ENCODE data around the gene SLC10A7.

SLC10A7 gene

DNA sequence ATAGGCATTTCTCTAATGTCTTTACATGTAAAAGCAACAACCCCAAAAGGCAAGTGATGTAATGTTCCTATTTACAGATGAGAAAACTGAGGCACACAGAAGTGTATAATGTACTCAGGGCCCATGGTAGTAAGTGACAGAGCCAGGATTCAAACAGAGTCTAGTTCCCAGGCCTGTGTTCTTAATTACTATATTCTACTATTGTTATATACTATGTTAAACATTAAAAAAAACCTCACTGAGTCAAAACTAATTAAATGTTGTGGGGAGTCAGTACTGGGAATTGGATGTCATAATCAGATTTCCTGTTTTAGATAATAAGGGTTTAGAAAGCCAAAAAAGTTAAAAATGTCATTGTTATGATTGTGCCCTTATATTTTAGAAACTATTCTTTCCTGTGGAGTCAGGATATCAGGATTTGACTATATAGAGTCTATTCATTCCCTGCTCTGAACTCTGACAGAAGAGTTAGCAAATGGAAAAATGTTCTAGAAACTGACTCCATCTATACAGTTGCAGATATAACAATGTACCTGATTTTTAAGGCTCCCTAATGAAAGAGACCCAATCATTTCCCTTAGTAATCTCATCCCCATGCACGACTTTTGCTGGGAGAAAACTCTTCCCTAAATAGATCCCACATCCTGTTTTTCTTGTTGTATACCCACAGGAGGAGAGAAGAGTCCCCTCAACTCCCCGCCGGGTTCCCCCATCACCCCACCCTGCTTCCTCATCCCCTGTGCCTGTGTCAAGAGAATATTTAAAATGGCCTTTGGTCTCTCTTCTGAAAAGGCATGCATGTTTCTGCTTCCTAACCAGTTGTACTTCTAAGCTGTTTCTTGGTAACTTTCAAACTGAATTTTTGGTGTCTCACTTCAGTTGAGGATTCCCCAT, 237.7 kb downstream of the SLC10A7 start:
- DNase-seq (ENCODE audit: low spot score) (no peak), ATAC-seq (ENCODE audit: low read depth) (no peak)
- no peak overlapping the region for H3K27ac ChIP-seq (ENCODE audit: poor library complexity, severe bottlenecking)
- no peaks in the 10 kb centered on the region for H3K9me3 ChIP-seq (ENCODE audit: severe bottlenecking)
- no peak overlapping the region for H3K4me3 ChIP-seq (ENCODE audit: severe bottlenecking)
- H3K36me3 ChIP-seq (ENCODE audit: low read depth), result no peaks in the 10 kb centered on the region
- TF ChIP-seq, protein P1, sequence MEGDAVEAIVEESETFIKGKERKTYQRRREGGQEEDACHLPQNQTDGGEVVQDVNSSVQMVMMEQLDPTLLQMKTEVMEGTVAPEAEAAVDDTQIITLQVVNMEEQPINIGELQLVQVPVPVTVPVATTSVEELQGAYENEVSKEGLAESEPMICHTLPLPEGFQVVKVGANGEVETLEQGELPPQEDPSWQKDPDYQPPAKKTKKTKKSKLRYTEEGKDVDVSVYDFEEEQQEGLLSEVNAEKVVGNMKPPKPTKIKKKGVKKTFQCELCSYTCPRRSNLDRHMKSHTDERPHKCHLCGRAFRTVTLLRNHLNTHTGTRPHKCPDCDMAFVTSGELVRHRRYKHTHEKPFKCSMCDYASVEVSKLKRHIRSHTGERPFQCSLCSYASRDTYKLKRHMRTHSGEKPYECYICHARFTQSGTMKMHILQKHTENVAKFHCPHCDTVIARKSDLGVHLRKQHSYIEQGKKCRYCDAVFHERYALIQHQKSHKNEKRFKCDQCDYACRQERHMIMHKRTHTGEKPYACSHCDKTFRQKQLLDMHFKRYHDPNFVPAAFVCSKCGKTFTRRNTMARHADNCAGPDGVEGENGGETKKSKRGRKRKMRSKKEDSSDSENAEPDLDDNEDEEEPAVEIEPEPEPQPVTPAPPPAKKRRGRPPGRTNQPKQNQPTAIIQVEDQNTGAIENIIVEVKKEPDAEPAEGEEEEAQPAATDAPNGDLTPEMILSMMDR (IDR thresholded peaks at IDR 0.05; ENCODE audit: poor library complexity, severe bottlenecking), result no peak
- no peaks in the 10 kb centered on the region for H3K4me1 ChIP-seq (ENCODE audit: insufficient read depth, poor library complexity, severe bottlenecking)
- no peaks in the 10 kb centered on the region for H3K27me3 ChIP-seq (ENCODE audit: insufficient read depth, poor library complexity, severe bottlenecking)

DNA sequence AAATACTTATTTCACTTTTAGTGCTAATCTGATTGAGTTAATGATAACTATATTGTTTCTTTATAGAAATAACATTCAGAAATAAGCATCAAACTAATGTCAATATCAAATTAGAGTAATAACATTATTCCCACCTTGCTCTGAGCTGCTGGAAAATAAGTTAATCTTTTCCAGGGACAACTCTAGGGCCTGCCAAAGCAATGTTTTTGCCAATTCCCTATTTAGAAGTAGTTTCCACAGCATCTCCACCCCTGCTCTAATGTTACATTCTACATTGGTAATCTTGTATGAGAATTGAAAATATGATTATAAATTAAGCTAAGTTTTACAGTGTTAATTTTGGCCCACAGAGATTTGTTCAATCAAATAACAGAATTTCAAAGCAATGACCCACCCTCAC, 239.1 kb downstream of the SLC10A7 start:
- TF ChIP-seq, protein P1 (IDR thresholded peaks at IDR 0.05; ENCODE audit: poor library complexity, severe bottlenecking), result no peak
- no peak overlapping the region for H3K4me3 ChIP-seq (ENCODE audit: severe bottlenecking)
- H3K4me1 ChIP-seq (ENCODE audit: insufficient read depth, poor library complexity, severe bottlenecking), result no peaks in the 10 kb centered on the region
- DNase-seq (ENCODE audit: low spot score), result no peak
- no peaks in the 10 kb centered on the region for H3K27me3 ChIP-seq (ENCODE audit: insufficient read depth, poor library complexity, severe bottlenecking)
- no peaks in the 10 kb centered on the region for H3K36me3 ChIP-seq (ENCODE audit: low read depth)
- no peaks in the 10 kb centered on the region for H3K9me3 ChIP-seq (ENCODE audit: severe bottlenecking)
- no peak for ATAC-seq (ENCODE audit: low read depth)
- no peak overlapping the region for H3K27ac ChIP-seq (ENCODE audit: poor library complexity, severe bottlenecking)

DNA sequence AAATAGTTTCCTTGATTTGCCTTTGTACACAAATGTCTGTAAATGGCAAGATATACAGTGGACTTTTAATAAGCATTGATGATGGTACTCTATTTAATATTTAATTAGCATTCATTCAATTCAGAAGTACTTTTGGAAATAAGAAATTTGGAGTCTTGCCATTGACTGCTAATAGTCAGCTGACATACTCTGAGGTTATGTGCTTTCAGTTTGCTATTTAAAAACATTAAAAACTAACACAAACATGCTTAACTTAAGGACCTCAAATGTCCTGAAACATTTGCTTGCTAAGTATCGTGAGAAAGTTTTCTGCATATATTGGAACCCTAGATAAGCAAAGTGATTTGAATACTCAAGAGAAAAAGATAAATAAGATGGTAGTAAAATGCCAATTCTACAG, 242.8 kb downstream of the SLC10A7 start:
- H3K9me3 ChIP-seq (ENCODE audit: severe bottlenecking), result no peaks in the 10 kb centered on the region
- no peaks in the 10 kb centered on the region for H3K27me3 ChIP-seq (ENCODE audit: insufficient read depth, poor library complexity, severe bottlenecking)
- no peak overlapping the region for H3K27ac ChIP-seq (ENCODE audit: poor library complexity, severe bottlenecking)
- no peaks in the 10 kb centered on the region for H3K36me3 ChIP-seq (ENCODE audit: low read depth)
- no peaks in the 10 kb centered on the region for H3K4me1 ChIP-seq (ENCODE audit: insufficient read depth, poor library complexity, severe bottlenecking)
- DNase-seq (ENCODE audit: low spot score) (no peak), ATAC-seq (ENCODE audit: low read depth) (no peak)
- TF ChIP-seq, protein P1 (IDR thresholded peaks at IDR 0.05; ENCODE audit: poor library complexity, severe bottlenecking), result no peak
- no peak overlapping the region for H3K4me3 ChIP-seq (ENCODE audit: severe bottlenecking)

DNA sequence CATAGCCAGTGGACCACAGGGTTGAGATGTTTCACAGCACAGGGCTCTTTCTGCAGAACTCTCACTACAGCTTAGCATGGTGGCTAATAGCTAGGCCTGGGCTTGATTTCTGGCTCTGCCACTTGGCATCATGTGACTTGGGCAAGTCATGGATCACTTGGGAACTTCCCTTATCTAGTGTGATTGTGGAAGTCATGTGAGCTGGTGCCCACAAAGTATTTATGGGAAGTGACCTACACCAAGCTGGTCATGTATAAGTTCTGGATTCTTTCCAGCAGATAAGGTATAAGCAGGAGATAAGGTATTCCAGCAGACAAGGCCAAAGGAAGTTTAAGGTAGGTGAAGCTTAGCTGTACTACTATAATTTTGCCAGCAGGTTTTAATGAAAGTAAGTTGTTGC, 246.4 kb downstream of the SLC10A7 start:
- DNase-seq (ENCODE audit: low spot score) (no peak), ATAC-seq (ENCODE audit: low read depth) (no peak)
- no peaks in the 10 kb centered on the region for H3K4me1 ChIP-seq (ENCODE audit: insufficient read depth, poor library complexity, severe bottlenecking)
- H3K27ac ChIP-seq (ENCODE audit: poor library complexity, severe bottlenecking), result no peak overlapping the region
- no peaks in the 10 kb centered on the region for H3K36me3 ChIP-seq (ENCODE audit: low read depth)
- TF ChIP-seq, protein P1 (IDR thresholded peaks at IDR 0.05; ENCODE audit: poor library complexity, severe bottlenecking), result no peak
- H3K9me3 ChIP-seq (ENCODE audit: severe bottlenecking), result no peaks in the 10 kb centered on the region
- H3K4me3 ChIP-seq (ENCODE audit: severe bottlenecking), result no peak overlapping the region
- H3K27me3 ChIP-seq (ENCODE audit: insufficient read depth, poor library complexity, severe bottlenecking), result no peaks in the 10 kb centered on the region

DNA sequence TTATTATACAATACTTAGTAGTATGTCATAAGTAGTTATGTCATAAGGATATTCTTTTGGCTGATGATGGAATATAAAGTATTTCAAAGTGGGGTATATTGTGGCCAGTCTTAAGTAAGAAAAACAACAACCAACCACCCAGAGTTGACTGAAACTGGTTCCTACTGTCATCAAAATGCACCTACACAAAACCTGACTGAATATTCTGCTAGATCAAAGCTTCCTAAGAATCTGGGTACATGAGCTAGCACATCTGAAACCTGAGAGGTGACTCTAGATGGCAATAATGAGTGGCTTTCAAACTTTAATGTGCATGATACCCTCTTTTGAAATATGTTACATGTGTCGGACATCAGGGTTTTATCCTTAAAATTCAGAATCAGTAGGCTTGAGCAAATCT, 247.0 kb downstream of the SLC10A7 start:
- Histone ChIP-seq H3K4me1 (ENCODE audit: insufficient read depth, poor library complexity, severe bottlenecking) (no peaks in the 10 kb centered on the region), H3K27me3 (ENCODE audit: insufficient read depth, poor library complexity, severe bottlenecking) (no peaks in the 10 kb centered on the region), H3K9me3 (ENCODE audit: severe bottlenecking) (no peaks in the 10 kb centered on the region), H3K27ac (ENCODE audit: poor library complexity, severe bottlenecking) (no peak overlapping the region), H3K36me3 (ENCODE audit: low read depth) (no peaks in the 10 kb centered on the region), H3K4me3 (ENCODE audit: severe bottlenecking) (no peak overlapping the region)
- DNase-seq (ENCODE audit: low spot score) (no peak), ATAC-seq (ENCODE audit: low read depth) (no peak)
- TF ChIP-seq, protein P1 (IDR thresholded peaks at IDR 0.05; ENCODE audit: poor library complexity, severe bottlenecking), result no peak

All from RWPE2 (cell line).